ENCODE results near the gene COG1. TPM values are rescaled to one million over a fixed set of nuclear protein-coding genes. Genes with fewer than 3 reads are reported as not detected.
A peak's percentile ranks its signal among the peaks of the same experiment; 100 is the strongest.

Gene COG1
- total RNA-seq, 4 donors from 2014 or later = 8.0 to 14.7 (median 9.2) TPM

DNA sequence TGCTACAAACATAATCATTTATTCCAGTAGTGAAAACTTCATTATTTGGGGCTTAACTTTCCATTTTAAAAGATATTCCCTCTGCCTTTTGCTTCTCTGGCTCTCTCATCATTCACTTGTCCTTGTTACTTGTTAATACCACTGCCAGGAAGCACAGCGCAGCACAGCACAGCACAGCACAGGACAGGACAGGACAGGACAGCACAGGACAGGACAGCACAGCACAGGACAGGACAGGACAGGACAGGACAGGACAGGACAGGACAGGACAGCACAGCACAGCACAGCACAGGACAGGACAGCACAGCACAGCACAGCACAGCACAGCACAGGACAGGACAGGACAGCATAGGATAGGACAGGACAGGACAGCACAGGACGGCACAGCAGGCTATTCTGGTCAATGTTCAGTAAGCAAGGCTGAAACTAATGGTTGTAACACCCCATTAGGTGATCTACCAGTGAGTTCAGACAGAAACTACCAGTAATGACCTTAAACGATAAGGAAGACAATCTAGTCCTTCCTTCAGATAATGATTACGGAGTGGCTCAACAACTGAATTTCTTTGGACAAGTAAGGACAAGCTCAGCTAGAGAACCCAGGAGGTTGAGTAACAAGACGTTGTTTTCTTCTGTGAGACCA lies 31.9 kb downstream of the COG1 start:
- WGBS, 2 donors = 39 to 53% methylated on average over 4 of the region's 5 CpGs
- no peak overlapping the region for H3K4me3 ChIP-seq
- H3K27me3 ChIP-seq = no peaks in the 10 kb centered on the region
- intact Hi-C loops (cut with DNase I) = no loop called here
- DNase-seq = no peak
- H3K4me1 ChIP-seq = peaks cover 11 to 56% (median 25%) of the 10 kb centered on the region in 3 donors
- TF ChIP-seq POLR2A (IDR thresholded peaks at IDR 0.05) = no peak
- TF ChIP-seq, protein P1, sequence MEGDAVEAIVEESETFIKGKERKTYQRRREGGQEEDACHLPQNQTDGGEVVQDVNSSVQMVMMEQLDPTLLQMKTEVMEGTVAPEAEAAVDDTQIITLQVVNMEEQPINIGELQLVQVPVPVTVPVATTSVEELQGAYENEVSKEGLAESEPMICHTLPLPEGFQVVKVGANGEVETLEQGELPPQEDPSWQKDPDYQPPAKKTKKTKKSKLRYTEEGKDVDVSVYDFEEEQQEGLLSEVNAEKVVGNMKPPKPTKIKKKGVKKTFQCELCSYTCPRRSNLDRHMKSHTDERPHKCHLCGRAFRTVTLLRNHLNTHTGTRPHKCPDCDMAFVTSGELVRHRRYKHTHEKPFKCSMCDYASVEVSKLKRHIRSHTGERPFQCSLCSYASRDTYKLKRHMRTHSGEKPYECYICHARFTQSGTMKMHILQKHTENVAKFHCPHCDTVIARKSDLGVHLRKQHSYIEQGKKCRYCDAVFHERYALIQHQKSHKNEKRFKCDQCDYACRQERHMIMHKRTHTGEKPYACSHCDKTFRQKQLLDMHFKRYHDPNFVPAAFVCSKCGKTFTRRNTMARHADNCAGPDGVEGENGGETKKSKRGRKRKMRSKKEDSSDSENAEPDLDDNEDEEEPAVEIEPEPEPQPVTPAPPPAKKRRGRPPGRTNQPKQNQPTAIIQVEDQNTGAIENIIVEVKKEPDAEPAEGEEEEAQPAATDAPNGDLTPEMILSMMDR (IDR thresholded peaks at IDR 0.05) = no peak
- no peaks in the 10 kb centered on the region for H3K9me3 ChIP-seq
- peaks cover 0 to 5% (median 5%) of the 10 kb centered on the region in 3 donors for H3K36me3 ChIP-seq
- H3K27ac ChIP-seq = peak overlapping the region in 3 of 4 donors; percentile 11 to 51 (median 48)

DNA sequence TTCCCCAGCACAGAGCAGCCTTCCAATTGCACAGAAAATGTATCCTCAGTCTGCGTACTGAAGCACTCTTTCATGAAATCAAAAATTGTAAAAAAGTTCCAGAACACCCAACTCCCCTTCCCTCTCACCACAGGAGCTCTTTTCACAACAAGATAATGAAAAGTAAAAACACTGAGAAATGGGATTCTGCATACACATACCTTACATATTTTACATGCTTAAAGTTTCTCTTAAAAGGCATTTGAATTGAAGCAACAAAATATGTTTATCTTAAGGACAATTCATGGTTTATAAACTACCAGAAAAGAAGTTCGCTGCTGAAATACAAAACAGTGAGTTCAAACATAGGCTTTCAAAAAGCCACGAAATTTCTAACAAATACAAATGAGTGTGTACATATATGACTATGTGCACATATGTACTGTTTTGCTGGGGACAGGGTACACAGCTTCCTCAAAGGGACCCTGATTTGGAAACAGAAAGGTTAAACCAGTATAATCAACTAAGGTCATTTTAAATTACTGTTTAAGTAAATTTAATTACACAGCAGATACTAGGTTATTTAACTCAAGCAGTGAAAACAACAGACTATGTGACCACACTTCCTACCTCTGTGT lies 33.8 kb downstream of the COG1 start:
- intact Hi-C loops (cut with DNase I) = no loop called here
- H3K4me3 ChIP-seq = no peak overlapping the region
- H3K36me3 ChIP-seq = peaks cover 0 to 5% (median 5%) of the 10 kb centered on the region in 3 donors
- no peak for DNase-seq
- H3K9me3 ChIP-seq = no peaks in the 10 kb centered on the region
- TF ChIP-seq, protein P1 (IDR thresholded peaks at IDR 0.05) = no peak
- no peak for TF ChIP-seq POLR2A (IDR thresholded peaks at IDR 0.05)
- H3K27me3 ChIP-seq = no peaks in the 10 kb centered on the region
- H3K4me1 ChIP-seq = peaks cover 18 to 74% (median 40%) of the 10 kb centered on the region in 3 donors
- 46 to 72% methylated on average over 3 of the region's 3 CpGs for WGBS, 2 donors
- H3K27ac ChIP-seq = peak overlapping the region in 2 of 4 donors; percentile 31 to 74

DNA sequence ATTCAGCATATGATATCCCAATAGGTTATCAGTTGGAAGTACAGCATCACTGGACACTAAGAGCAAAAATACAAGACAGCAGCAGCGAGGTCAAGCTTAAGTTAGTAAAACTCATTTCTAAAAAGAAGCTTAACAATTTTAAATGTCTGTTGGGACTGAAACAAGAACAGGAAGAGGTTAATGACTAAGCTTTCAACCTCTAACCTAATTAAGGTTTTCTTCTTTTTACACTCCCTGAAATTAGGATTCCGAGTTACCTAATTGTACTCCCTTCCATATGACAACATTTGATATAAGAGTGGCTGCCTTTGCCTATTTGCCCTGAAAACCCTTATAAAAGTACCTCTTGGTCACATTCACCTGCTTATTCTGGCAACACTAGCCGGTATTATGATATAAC lies 34.5 kb downstream of the COG1 start:
- peak overlapping the region in 3 of 4 donors; percentile 11 to 80 (median 74) for H3K27ac ChIP-seq
- H3K4me3 ChIP-seq = no peak overlapping the region
- H3K27me3 ChIP-seq = no peaks in the 10 kb centered on the region
- H3K36me3 ChIP-seq = peaks cover 0 to 5% (median 5%) of the 10 kb centered on the region in 3 donors
- H3K9me3 ChIP-seq = no peaks in the 10 kb centered on the region
- peaks cover 18 to 74% (median 40%) of the 10 kb centered on the region in 3 donors for H3K4me1 ChIP-seq
- 45 to 54% methylated on average over 3 of the region's 3 CpGs for WGBS, 2 donors
- intact Hi-C loops (cut with DNase I) = no loop called here
- no peak for DNase-seq
- no peak for TF ChIP-seq POLR2A (IDR thresholded peaks at IDR 0.05)

DNA sequence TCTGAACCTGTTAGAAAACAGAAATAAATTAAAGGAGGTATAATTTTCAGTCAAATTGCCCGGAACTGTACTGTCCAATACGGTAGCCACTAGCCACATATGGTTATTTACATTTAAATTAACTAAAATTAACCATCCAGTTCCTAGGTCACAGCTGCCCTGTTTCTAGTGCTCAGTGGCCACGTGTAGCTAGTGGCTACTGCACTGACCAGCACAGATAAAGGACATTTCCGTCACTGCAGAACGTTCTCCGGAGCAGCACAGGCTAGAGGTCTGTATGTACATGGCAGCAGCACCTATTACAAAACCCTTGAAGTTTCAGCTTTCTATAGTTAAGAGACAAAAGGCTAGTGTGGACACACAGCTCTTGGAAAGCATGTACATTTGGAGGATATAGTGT lies 35.1 kb downstream of the COG1 start:
- H3K27ac ChIP-seq = peak overlapping the region in 2 of 4 donors; percentile 74 to 80
- peaks cover 18 to 71% (median 40%) of the 10 kb centered on the region in 3 donors for H3K4me1 ChIP-seq
- TF ChIP-seq, protein P1 (IDR thresholded peaks at IDR 0.05) = no peak
- no peak for TF ChIP-seq POLR2A (IDR thresholded peaks at IDR 0.05)

DNA sequence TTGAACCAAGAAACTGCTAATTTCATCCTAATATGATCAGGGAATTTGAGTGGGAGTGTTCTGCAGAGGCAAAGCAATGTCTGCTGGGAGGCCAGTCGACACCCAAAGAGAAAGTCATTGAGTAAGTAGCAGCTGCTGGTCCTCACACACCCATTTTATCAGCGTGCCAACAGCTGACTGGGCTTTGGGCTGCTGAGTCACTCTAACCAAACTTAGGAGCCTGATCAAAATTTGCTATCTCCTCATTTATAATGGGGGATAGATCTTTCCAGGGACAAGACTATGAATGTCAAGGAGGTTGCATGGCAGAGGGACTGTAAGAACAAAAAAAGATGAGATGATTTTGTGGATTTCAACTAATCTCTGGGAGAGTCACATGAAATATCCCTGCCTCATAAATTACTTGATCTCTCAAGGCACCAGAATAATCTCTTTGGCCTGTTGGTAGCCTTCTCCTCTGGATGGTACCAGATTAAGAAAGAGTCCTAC lies 35.9 kb downstream of the COG1 start:
- TF ChIP-seq, protein P1 (IDR thresholded peaks at IDR 0.05) = no peak
- no peak for TF ChIP-seq POLR2A (IDR thresholded peaks at IDR 0.05)
- Histone ChIP-seq H3K27me3 (no peaks in the 10 kb centered on the region), H3K27ac (peak overlapping the region; percentile 44 to 80 (median 76)), H3K9me3 (no peaks in the 10 kb centered on the region), H3K36me3 (peaks cover 0 to 5% (median 0%) of the 10 kb centered on the region in 3 donors), H3K4me3 (no peak overlapping the region), H3K4me1 (peaks cover 25 to 78% (median 47%) of the 10 kb centered on the region in 3 donors)
- intact Hi-C loops (cut with DNase I) = no loop called here
- WGBS, 2 donors = 0 to 6% methylated on average over 2 of the region's 2 CpGs
- no peak for DNase-seq

More for the DNA sequence above, 35.1 kb downstream of the COG1 start:
- 71 to 79% methylated on average over 5 to 6 of the region's 6 CpGs for WGBS, 2 donors
- H3K4me3 ChIP-seq = no peak overlapping the region
- intact Hi-C loops (cut with DNase I) = no loop called here
- peaks cover 0 to 5% (median 2%) of the 10 kb centered on the region in 3 donors for H3K36me3 ChIP-seq
- H3K9me3 ChIP-seq = no peaks in the 10 kb centered on the region
- no peaks in the 10 kb centered on the region for H3K27me3 ChIP-seq
- no peak for DNase-seq

Data from esophagus squamous epithelium (tissue), 5 donors.